Hepatic stellate cell (primary cell): Measurements from ENCODE around the gene GPR156.
"Not testable (repeated sequence)": the region's sequence is repeated elsewhere in the genome, so short reads cannot be mapped to it uniquely, and the experiment has no call there.

ENCODE experiments used
- DNase-seq: peaks from one replicate; pipeline ENCODE4 v3.0.0; 2011; ENCODE audit warnings: low spot score

The GPR156 gene

DNA sequence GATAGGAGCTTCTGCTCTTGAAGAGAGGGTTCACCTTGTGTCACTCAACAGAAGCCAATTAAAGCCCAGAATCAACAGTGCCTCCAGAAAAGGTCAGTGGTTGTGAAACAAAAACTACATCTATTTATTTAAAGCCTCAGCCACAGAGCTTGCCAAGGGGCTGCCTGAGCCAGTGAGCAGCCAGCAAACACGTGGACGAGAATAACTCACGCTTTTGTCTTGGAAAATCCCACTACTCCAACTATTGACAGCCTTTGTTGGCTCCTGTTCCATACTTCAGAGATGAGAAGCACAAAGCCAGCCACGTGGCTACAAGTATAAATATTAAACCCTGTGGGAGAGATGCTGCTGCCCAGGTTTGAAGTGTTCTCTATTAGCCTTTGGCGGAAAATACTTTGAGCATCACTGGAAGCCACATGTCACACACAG, 10.3 kb downstream of the GPR156 start:
- no peak for DNase-seq

DNA sequence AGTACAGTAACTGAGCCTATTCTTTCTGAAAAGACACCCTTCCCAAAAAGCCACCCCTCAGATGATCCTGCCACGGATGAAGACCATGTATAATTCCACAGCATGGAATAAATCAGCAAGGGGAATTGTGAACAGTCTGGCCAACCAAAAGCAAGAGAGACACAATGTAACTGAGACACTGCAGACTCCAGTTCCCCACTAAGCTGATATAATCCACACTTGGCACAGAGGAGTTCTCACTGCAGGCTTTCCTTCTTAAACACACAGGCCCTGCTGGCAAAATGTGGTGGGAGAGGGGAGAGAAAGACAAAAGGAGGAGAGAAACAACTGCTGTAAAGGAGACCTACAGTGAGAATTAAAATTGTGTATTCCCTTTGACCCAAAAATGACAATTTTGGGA, 12.7 kb downstream of the GPR156 start:
- DNase-seq = no peak

DNA sequence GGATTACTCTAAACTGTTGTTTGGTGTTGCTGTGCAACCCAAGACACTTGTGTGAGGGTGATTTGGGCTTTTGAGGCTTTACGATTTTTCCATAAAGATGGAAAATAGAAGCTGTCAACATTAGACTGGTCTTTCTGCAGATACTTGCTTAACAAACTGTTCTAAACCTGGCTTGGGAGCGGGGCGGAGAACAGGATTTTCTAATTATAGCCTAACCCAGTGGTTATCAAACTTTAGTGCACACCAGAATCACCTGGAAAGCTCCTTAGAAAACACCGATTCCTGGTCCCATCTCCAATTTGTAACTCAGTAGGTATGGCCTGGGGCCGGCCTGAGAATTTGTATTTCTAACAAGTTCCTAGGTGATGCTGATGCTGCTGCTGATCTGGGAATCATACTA, 19.0 kb downstream of the GPR156 start:
- no peak for DNase-seq

DNA sequence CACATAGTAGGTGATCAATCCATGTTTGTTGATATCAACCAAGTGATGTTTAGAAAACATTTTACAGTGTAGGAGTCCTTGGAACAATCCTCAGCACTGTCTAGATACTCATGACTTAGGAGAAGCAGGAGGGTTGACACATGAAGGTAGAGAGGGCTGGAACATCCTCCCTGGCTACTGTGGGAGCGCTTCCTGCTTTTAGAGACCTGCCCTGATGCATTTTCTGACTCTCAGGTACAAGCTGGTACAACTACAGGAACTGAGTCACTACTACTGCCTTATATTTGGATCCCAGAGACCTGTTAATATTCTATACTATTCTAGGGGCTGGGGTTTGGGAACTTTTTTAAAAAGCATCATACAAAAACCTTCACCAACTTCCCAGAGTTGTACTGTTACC, 20.1 kb downstream of the GPR156 start:
- no peak for DNase-seq

DNA sequence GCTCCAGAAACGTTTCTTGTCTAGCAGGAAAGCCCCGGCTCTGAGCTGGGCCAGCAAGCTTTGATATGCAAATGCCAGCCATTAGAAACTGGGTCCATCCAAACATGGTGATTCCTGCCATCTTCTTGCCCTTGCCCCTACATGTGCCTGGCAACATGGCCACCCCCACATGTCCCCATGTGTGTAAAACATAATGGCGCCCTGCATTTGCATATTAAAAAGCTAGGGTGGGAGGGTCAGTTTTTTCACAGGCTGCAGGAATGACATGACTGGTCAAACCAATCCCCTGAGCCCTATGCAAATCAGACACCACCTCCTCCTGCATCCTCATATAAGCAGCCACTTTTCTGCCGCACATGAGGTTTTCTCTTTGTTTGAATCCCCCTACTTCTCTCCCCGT, 21.2 kb downstream of the GPR156 start:
- no peak for DNase-seq

DNA sequence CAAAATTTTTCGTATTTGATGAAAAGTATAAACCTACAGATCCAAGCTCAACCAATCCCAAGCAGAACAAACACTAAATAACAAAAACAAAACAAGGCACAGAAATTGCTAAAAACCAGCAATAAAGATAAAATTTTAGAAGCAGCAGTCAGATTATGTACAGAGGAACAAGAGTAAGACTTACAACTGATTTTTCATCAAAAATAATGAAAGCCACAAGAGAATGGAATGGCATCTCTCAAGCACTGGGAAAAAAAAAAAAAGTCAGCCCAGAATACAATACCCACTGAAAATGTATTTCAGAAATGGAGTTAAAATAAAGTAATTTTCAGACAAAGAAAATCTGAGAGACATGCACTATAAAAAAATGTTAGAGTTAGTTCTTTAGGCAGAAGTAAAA, 27.0 kb downstream of the GPR156 start:
- no peak for DNase-seq

DNA sequence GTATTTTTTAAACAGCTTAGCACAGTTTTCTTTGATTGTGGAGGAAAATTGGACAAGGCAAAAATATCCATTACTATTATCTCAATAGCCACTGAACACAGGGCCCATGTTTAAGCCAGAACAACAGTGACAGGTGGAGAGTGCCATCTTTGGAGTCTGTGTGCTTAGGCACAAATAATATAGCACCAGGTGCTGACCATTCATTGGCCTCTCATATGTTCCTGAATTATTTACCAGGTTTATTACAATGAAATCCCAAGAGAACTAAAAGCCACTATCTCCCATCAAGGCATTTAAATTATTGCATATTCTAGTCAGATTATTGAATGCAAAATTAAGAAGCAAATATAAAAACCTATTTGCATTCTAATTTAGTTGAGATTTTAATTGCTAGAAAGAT, 39.6 kb downstream of the GPR156 start:
- DNase-seq = no peak

DNA sequence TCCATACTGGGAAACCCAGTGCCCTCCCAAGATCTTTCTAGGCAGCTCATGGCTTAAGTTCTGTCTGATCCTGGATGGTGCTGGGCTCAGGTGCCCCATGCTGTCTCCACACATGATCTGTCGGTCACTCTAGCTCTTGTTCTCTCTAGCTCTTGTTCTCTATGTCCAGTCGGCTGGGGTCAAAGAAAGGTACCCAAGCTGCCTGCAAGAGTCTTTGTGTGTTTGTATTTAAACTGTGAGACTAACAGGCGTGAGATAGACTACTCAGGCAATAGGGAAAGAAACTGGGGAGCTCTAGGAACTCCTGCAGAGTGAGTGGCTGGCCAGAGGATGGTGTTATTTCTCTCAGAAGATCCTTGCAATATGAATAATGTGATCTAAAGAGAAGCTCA, 40.2 kb downstream of the GPR156 start:
- DNase-seq = no peak

DNA sequence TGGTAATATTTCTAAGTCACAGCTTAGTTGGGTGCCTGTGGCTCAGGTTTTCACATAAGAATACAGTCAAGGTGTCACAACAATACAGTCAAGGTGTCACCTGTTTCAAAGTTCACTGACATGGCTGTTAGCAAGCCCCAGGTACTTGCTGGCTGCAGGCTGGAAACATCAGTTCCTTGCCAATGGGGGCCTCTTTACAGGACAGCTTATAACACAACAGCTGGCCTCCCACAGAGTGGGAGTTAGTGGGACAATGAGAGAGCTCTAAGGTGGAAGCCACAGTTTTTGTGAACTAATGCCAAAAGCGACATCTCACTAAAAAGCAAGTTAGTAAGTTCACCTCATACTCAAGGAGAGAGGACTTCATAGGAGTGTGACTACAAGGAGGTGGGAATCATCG, 45.4 kb downstream of the GPR156 start:
- DNase-seq = no peak

DNA sequence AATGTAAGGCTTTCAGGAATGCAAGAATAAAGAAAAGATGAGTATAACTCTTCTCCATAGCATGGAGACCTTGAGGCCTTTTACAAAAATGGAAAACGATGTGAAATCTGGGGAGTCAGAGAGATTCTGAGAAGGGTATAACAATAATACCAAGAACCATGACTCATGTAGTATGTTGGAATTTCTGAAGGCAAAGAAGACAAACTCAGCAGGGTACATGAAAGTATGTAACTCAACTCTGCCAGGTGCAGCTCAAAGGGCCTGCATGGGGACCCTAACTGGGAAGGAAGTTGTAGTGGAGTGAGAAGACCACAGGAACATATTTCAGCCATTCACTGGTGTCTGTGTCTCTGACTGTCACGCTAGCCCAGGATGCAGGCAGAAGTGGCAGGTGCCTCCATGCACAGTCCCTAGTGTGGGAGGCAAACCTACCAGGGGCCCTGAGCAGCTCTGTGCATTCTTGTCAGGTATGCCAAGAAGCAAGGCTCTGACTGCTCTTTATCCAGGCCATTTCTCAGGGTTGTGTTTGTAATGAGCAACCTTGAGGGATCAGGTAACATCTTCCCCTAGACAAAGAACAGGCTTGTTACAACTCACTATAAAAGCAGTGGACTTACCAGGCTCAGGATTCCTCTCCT, 57.2 kb downstream of the GPR156 start:
- DNase-seq = no peak

DNA sequence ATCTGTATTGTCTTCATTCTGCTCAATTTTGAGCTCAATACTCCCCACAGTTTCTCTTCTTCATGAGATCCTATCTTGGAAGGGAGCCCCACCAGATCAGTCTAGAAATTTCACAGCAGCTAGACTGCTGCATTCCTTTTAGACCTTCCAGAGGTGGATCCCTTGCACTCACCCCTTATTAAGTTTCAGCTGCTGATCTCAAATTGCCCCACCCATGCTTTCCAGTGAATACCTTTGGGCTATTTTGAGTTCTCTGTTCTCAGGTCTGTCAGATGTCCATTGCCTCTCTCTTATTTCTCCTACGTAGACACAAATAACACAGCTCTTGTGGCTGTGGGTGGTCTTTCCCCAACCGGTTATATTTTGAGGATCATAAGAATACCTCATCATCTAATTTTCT, 60.8 kb downstream of the GPR156 start:
- DNase-seq = no peak

DNA sequence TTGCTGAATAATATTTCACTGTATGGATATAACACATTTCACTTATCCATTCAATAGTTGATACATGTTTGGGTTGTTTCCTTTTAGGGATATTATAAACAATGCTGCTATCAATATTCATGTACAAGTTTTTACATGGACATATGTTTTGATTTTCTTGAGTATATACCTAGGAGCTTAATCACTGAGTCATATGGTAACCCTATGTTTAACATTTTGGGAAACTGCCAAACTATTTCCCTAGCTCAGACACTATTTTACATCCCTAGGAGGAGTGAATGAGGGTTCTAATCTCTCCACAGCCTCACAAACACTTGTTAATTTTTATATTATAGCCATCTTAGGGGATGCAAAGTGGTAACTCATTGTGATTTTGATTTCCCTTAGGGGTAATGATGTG, 66.0 kb downstream of the GPR156 start:
- DNase-seq = no peak

DNA sequence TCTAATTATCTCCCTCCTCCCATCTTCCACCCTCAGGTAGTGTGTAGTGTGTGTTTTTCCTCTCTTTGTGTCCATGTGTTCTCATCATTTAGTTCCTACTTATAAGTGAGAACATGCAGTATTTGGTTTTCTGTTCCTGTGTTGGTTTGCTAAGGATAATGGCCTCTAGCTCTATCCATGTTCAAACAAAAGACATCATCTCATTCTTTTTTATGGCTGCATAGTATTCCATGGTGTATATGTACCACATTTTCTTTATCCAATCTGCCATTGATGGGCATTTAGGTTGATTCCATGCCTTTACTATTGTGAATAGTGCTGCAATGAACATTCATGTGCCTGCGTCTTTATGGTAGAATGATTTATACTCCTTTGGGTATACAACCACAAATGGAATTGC, 68.4 kb downstream of the GPR156 start:
- DNase-seq = not testable (repeated sequence)

DNA sequence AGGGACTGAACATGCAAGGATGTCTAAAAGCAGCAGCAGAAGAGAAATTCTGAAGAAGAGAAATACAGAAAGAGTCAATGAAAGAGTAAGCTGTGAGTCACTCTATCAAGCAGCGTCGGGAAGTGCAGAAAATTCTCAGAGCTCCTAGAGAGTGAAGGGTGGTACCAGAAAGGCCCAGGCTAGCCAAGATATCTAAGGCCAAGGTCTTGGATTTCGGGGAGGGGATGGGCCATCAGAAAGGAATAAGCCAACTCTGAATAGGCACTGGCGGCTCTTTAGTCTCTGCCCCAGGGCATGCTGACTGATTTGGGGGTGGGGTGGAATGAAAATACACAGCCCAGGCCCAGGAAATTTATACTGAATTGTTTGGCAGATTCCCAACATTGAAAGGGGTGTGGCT, 70.8 kb downstream of the GPR156 start:
- no peak for DNase-seq

DNA sequence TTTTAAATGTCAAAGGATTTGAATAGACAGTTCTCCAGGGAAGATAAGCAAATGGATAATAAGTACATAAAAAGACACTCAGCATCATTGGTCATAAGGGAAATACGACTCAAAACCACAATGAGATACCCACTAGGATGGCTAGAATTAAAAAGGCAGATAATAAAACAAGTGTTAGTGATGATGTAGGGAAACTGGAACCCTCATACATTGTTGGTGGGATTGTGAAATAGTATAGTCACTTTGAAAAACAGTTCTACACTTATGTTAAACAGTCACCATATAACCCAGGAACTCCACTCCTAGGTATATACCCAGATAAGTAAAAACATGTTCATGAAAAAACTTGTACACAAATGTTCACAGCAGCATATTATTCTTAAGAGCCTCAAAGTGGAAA, 72.5 kb downstream of the GPR156 start:
- DNase-seq = no peak

DNA sequence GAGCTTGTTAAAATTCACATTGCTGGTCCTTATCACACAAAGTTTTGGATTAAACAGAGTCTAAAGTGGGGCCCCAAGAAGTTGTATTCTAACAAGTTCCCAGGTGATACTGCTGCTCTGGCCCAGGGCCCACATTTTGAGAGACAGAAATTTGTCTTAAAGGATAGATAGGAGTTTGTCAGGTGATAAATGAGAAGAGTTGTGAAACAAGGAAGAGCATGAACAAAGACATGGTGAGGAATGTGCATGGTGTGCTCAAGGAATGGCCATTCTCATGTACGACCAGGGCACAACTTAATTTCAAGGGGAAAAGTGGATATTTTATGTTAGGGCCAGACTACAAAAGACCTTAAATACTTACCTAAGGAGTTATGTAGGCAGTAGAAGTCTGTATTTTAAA, 75.6 kb downstream of the GPR156 start:
- DNase-seq = no peak

DNA sequence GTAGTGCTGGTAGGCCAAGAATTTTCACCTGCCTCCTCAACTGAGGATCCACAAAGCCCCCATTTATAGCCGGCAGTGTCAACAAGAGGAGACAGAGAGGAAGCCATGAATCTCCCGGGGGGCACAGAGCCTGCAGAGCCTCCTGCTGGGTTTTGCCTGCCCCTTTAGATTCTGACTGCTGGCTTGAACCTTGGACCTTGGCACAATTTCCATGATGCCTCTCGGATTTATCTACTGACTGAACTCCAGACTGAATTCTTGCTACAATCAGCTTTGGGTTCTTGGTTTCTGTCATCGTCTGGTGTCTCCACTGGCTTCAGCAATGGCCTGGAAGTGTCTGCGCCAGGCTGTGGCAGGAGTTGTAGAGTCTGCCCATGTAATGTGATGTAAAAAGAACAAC, 80.7 kb downstream of the GPR156 start:
- no peak for DNase-seq

DNA sequence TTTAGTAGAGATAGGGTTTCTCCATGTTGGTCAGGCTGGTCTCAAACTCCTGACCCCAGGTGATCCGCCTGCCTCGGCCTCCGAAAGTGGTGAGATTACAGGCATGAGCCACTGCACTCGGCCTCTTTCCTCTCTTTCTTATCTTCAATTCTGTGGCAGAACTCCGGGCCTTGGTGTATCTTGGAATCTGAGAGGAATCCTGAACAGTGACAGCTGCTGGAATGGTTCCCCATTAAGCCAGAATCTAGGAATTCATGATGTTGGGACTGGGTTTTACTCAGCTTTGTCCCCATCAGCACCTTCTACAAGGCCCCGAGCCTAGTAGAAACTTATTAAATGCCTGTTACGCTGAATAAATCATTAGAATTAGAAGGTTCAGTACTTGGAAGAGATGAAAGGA, 81.4 kb downstream of the GPR156 start:
- DNase-seq = no peak

DNA sequence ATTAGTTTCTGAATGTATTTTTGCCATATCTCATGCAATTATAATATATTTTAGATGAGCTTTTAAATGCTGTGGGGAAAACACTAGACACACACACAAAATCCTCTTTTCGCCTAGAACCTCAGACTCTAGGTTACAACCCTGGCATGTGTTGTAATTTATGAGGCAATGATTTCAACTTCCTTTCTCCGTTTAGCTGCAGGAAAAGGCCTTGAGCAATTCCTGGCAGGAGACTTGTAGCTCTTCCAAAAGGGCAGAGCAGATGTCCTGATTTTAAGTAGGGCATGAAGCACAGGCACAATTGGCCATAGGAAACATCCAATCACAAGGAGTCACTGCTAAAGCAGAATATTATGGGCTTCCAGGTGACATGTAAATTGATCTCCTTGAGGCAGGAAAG, 82.0 kb downstream of the GPR156 start:
- no peak for DNase-seq

DNA sequence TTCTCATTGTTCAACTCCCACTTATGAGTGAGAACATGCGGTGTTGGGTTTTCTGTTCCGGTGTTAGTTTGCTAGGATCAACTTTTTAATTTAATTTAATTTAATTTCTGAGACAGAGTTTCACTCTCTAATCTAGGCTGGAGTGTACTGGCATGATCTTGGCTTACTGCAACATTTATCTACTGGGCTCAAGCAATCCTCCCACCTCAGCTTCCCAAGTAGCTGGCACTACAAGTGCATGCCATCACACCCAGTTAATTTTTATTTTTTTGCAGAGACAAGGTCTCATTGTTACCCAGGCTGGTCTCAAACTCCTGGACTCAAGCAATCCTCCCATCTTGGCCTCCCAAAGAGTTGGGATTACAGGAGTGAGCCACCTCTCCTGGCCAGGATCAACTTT, 82.7 kb downstream of the GPR156 start:
- DNase-seq = no peak

DNA sequence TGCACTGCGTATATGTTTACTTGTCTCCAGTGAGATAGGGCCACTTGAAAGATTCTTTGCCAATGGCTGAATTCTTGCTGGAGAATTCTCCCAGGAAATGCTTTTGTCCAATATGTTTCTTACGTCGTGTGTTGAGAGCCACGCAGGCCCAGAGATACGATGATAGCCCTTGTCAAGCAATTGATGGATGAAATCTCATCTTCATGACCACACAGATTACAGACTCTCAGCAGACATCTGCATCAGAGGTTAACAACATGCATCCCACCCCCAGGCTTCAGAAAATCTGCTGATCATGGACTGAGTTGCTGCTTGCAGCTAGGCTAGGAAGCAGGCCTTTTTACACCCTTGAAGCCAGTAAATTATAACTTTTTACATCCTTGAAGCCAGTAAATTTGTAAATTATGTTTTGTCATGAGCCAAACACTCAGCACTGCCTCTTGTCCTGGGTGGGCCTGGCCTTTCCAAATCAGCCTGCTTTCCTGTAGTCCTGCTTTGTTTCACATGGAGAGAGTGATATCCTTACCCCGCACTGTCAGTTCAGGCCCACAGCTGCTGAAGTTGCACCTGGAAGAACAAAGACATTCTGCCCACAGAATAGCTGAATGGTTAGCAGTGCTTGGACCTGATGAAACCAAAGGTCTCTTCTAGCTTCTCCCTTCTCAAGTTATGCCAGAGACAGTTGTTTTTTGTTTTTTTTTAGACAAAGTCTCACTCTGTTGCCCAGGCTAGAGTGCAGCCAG, 84.4 kb downstream of the GPR156 start:
- no peak for DNase-seq

DNA sequence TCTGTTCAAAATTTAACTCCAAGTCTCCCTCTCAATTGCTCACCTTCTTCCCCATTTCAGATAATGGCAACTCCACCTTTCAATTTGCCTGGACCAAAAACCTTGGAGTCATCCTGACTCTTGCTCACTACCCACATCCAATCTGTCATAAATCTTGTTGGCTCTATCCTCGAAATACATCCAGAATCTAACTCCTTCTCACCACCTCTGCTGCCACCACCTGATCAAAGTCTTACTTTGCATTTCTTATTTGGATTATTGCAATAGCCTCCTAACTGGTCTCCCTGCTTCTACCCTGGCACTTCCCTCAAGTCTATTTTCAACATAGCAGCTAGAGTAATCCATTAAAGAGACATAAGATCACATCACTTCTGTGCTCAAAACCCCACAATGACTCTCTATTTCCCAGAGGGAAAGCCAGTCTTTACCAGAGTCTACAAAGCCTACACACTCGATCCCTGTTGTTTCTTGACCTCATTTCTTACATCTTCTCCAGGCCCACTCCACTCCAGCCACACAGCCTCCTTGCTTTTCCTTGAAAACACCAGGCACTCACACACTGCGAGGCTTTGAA, 86.6 kb downstream of the GPR156 start:
- DNase-seq = no peak

DNA sequence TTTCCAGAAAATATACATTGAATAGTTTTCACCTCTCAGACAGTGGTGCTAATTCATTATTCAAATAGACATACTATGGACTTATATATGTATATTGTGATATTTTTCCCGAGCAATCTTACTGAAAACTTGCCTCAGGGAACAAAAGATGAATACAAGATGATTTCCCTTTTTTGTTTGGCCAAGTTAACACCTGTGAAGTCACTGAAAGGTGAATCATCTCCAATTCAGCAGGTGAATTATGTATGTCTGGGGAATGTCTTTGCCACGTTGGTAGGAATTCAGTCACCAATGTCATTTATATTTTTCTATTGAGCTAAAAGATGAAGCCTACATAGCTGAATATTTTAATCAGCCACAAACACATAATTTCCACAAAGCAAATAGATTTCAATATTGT, 88.2 kb downstream of the GPR156 start:
- no peak for DNase-seq

DNA sequence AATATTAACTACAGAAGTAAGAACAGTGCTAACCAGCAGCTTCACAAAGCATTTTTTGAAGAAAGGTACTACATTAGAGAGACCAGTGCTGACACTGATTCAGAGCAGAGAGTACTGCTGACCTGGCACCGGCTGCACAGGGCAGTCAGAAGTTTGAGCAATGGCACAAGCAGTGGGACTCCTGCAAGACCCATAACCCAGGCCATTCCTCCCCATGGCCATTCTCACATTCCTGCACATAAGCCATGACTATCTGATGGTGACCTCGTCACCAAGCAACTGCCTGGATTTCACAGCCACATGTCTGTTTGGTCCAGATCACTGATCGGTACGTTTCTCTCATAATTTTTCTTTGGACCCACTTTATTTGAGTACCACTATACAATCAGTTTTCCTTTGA, 88.7 kb downstream of the GPR156 start:
- no peak for DNase-seq
